SIG-M5 (cell line): ENCODE data around the gene TREH.

Experiments used
- DNase-seq: peaks from one replicate; lab custom pipeline; 2025; lab: John Stamatoyannopoulos, UW

Gene TREH

DNA sequence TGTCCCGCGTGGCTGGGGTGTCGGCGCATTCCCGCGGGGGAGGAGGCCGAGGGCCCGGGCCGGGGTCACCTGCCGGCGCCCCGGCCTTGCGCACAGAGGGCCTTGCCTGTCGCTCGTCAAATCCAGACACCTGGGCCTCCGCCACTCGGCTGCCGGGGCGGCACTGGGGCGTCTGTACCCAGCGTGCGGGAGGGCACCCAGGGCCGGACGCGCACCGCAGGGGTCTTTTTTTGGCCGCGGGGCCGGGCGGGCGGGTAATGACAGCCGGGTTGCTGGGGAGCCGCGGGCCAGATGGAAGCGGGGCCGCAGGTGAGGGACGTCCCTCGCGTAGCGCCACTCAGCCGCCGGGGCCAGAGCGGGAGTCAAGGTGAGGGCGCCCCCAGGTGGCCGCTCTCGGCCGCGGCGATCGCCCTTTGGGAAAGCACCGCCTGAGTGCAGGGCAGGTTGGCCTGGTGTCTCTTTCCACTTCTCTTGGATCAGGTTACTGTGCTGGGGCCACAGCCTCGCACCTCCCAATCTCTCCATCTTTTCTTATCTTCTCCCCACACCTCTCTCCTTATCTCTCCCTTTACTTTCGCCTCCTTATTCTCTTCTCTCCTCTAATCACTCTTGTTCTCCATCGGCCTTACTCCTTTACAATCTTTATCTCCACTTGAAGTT, 68.5 kb downstream of the TREH start:
- no peak for DNase-seq

DNA sequence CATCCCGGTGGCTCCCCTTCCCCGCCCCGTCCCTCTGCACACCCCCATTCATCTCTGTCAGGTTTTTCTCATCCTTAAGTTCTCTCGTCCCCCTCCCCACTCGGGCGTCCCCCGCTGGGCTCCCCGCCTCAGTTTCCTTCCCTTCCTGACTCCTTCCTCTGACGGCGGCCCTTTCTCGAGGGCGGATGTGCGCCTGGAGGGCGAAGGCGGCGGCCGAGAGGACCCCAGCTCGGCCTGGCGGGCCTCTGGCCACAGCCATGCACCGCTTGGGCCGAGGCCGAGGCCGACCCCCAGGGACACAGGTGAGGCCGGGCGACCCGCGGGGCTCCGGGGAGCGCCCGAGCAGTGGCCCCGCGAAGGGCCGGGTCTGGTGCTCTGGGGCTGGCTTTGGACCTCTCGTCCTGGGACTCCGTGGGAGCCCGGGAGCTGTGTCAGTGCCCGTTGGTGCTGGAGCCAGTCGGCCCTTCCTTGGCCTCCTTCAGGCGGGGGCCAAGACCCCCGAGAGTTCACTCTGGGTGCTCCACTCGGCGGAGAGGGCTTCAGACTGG, 69.2 kb downstream of the TREH start:
- no peak for DNase-seq

DNA sequence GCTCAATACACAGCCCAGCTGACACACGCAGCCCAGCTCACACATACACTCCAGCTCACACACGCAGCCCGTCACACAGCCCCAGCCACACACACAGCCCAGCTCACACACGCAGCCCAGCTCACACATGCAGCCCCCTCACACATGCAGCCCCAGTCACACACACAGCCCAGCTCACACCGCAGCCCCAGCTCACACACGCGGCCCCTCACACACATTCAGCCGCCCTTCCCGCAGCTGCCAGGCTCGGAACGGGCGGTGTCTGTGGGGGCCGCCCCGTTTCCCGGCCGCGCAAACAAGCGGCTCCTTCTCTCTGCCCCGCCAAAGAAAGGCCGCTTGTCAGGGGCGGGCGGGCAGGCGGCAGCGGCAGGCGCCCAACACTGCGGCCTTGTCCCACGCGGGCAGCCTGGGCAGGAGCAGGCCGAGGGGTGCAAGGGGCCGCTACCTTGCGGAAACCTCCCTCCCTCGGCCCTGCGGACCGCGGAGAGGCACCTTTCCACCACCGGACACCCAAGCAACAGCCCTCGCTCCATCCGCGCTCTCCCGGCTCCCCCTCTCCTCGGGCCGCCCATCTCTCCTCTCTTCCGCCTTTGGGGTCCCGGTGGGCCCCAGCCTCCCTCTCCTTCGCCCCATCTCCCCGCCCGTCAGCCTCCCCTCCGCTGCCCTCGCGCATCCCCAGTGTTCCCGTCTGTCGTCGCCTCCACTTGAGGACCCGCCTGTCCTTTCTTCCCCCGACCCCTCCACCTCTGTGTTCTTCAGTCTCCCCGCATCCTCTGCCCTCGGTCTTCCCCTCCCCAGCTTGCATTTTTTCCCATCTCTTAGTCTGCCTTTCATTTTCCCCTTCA, 69.8 kb downstream of the TREH start:
- DNase-seq: no peak

DNA sequence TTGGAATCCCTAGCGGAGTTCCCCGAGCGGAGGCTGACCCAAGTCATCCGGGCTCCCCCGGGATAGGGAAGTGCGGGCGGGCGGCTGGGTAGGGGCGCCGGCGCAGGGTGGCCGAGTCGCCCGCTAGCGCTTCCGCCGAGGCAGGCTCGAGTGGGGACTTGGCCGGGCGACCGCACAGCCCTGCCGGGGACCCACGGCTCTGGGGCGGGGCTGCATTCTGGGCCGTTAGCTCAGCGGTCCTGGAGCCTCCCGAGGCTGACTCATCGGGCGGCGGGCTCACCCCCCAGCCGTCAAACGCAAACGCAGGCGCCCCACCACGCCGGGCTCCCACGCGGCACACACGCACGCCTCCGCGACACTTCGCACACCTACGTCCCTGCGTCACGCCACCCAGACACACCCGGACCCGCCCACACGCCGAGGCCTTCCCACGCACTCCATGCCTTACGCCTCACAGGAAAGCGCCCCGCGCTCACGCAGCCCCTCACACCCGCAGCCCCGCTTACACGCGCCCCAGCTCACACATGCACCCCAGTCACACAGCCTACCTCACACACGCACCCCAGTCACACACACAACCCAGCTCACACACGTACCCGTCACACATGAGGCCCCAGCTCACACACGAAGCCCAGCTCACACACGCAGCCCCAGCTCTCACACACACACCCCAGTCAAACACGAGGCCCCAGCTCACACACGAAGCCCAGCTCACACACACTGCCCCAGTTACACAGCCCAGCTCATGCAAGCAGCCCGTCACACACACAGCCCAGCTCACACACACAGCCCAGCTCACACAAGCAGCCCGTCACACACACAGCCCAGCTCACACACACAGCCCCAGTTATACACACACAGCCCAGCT, 70.9 kb downstream of the TREH start:
- no peak for DNase-seq

DNA sequence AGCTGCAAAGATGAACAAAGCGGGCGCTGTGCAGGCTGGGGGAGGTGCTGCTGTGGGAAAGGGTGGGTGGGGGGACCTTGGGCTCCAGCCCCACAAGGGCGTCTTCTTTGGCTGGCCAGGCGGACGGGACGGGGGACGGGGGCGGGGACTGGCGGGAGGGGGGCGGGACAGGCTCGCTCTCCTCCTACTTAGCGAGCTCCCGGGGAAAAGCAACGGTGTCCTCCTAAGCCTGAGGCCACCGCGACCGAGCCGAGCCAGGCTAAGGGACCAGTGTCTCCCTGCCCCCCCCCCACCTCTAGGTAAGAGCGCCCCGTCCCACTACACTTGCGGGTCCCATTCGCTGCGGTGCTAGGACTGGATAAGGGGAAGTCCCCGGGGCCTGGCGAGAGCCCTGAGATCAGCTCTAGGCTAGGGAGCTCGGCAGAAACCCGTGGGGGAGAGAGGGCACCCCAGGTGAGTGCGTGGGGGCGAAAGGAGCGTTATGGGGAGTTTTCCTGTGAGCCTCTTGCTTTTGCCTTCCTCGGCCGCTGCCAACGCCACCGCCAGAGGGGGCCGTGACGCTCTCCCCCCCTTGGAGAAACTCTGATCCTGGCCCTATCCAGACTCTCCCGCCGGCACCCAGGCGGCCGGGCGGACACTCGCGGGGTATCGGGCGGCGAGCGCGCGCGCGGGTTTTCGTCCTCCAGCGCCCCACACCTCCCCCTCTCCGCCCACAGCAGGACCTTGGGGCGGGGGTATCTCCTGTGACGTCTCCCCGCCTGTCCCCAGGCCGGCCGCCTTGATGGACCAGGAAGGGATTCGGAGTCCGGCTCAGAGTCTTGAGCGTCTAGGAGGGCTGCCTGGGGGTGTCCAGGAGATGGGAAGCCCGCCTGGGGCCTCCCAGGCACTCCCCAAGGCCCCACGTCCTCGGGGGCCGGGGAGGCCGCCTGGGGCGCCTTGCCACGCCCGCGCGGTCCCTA, 71.8 kb downstream of the TREH start, which contains the start of gene PHLDB1:
Gene PHLDB1 (plus strand): TSS at position 215 of the 959 bp plus-strand sequence. CDS start 6,222 bp downstream, outside the sequence.
- no peak for DNase-seq
